ENCODE measurements around the gene DCTPP1.
A peak's percentile ranks its signal among the peaks of the same experiment; 100 is the strongest.
"Not testable (repeated sequence)": the region's sequence is repeated elsewhere in the genome, so short reads cannot be mapped to it uniquely, and the experiment has no call there.

DCTPP1 gene

DNA sequence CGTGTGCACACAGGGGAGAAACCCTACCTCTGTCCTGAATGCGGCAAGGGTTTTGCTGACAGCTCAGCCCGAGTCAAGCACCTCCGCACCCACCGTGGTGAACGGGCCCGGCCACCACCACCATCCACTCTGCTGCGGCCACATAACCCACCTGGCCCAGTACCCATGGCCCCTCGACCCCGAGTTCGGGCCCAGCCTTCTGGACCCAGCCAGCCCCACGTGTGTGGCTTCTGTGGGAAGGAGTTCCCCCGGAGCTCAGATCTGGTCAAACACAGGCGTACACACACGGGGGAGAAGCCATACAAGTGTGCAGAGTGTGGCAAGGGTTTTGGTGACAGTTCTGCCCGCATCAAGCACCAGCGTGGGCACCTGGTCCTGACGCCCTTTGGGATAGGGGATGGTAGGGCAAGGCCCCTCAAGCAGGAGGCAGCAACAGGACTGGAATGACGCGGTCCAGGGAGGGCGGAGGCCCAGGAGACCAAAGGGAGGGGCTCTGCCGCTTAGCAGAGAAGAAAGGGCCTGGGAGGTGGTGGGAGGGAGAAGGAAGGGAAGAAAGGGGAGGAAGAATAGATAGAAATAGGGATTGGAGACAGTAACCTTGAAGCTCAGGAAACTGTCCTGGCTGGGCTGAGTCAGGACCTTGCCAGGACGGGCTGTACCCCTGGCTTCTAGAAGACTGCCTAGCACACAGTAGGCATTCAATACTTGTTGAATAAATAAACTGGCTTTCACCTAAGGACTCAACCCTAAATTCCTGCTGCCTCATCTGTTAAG, 31.0 kb downstream of the DCTPP1 start:
- Histone ChIP-seq H2BK15ac (ENCODE audit: low read depth, poor library complexity, severe bottlenecking) (no peak overlapping the region), H3K27ac (ENCODE audit: low read length, poor library complexity, severe bottlenecking) (no peak overlapping the region), H3K4me3 (ENCODE audit: insufficient read depth in 1 of 2, low read depth in 1 of 2, low read length in 2 of 2) (no peak overlapping the region), H3K36me3 (ENCODE audit: control insufficient read depth in 1 of 2, insufficient read depth in 2 of 2, low read depth in 1 of 2, low read length in 2 of 2) (peaks cover 13 to 22% of the 10 kb centered on the region in 2 experiments), H2BK5ac (ENCODE audit: low read depth, low read length, poor library complexity, severe bottlenecking) (no peak overlapping the region), H3K9me3 (ENCODE audit: control insufficient read depth, low read length) (no peaks in the 10 kb centered on the region), H2AFZ (ENCODE audit: low read depth, low read length) (no peak overlapping the region), H4K91ac (ENCODE audit: low read length) (no peak overlapping the region), H3K23ac (ENCODE audit: low read length in 2 of 2) (peak overlapping the region in 1 of 2 experiments; percentile 6), H3K4me2 (ENCODE audit: low read length, poor library complexity, severe bottlenecking) (no peak overlapping the region), H2BK120ac (ENCODE audit: low read depth, low read length) (no peak overlapping the region), H3K4ac (ENCODE audit: low read depth in 1 of 2, low read length in 2 of 2) (no peak overlapping the region), H3K4me1 (ENCODE audit: control insufficient read depth, insufficient read depth, low read depth, low read length) (peaks cover 16% of the 10 kb centered on the region), H3K27me3 (ENCODE audit: control insufficient read depth in 1 of 2, insufficient read depth in 1 of 2, low read length in 2 of 2) (no peaks in the 10 kb centered on the region), H3K18ac (ENCODE audit: low read depth in 1 of 2, low read length in 2 of 2) (no peak overlapping the region), H3K79me1 (replicated peaks; ENCODE audit: low read length, poor library complexity, severe bottlenecking) (peaks cover 15% of the 10 kb centered on the region), H3K9ac (ENCODE audit: low read length) (peak overlapping the region; percentile 93), H2BK12ac (ENCODE audit: low read length in 2 of 2) (peak overlapping the region in 1 of 2 experiments; percentile 13), H3K14ac (ENCODE audit: low read length in 2 of 2) (peak overlapping the region in 1 of 2 experiments; percentile 13), H2AK5ac (ENCODE audit: low read length, severe bottlenecking) (no peak overlapping the region), H4K8ac (ENCODE audit: low read length) (peak overlapping the region; percentile 9)
- DNase-seq, result no peak
- 89% methylated on average over 23 of the region's 23 CpGs for WGBS

- no peak overlapping the region for H4K91ac ChIP-seq (ENCODE audit: low read length)
- peaks cover 15% of the 10 kb centered on the region for H3K79me1 ChIP-seq (replicated peaks; ENCODE audit: low read length, poor library complexity, severe bottlenecking)
- peaks cover 19% of the 10 kb centered on the region for H3K4me1 ChIP-seq (ENCODE audit: control insufficient read depth, insufficient read depth, low read depth, low read length)
- no peak overlapping the region for H2BK12ac ChIP-seq (ENCODE audit: low read length in 2 of 2)
- no peak overlapping the region for H2AK5ac ChIP-seq (ENCODE audit: low read length, severe bottlenecking)
- H4K8ac ChIP-seq (ENCODE audit: low read length), result no peak overlapping the region
- H3K18ac ChIP-seq (ENCODE audit: low read depth in 1 of 2, low read length in 2 of 2), result no peak overlapping the region
- H2BK5ac ChIP-seq (ENCODE audit: low read depth, low read length, poor library complexity, severe bottlenecking), result no peak overlapping the region
- H3K27me3 ChIP-seq (ENCODE audit: control insufficient read depth in 1 of 2, insufficient read depth in 1 of 2, low read length in 2 of 2), result no peaks in the 10 kb centered on the region
- no peak overlapping the region for H3K4ac ChIP-seq (ENCODE audit: low read depth in 1 of 2, low read length in 2 of 2)
- H3K23ac ChIP-seq (ENCODE audit: low read length in 2 of 2), result no peak overlapping the region
- WGBS, result 97% methylated on average over 42 of the region's 42 CpGs
- H3K36me3 ChIP-seq (ENCODE audit: control insufficient read depth in 1 of 2, insufficient read depth in 2 of 2, low read depth in 1 of 2, low read length in 2 of 2), result peaks cover 13 to 22% of the 10 kb centered on the region in 2 experiments
- no peak for DNase-seq
- no peak overlapping the region for H2AFZ ChIP-seq (ENCODE audit: low read depth, low read length)
- H3K27ac ChIP-seq (ENCODE audit: low read length, poor library complexity, severe bottlenecking), result no peak overlapping the region
- no peaks in the 10 kb centered on the region for H3K9me3 ChIP-seq (ENCODE audit: control insufficient read depth, low read length)
- no peak overlapping the region for H3K4me3 ChIP-seq (ENCODE audit: insufficient read depth in 1 of 2, low read depth in 1 of 2, low read length in 2 of 2)
- no peak overlapping the region for H2BK120ac ChIP-seq (ENCODE audit: low read depth, low read length)
- H2BK15ac ChIP-seq (ENCODE audit: low read depth, poor library complexity, severe bottlenecking), result no peak overlapping the region
- H3K14ac ChIP-seq (ENCODE audit: low read length in 2 of 2), result no peak overlapping the region
- no peak overlapping the region for H3K9ac ChIP-seq (ENCODE audit: low read length)
- no peak overlapping the region for H3K4me2 ChIP-seq (ENCODE audit: low read length, poor library complexity, severe bottlenecking)
These were observed 31.8 kb downstream of the DCTPP1 start for GRCh38 chr16:30397776-30398660.

- Histone ChIP-seq H4K91ac (ENCODE audit: low read length) (no peak overlapping the region), H3K27me3 (ENCODE audit: control insufficient read depth in 1 of 2, insufficient read depth in 1 of 2, low read length in 2 of 2) (no peaks in the 10 kb centered on the region), H3K36me3 (ENCODE audit: control insufficient read depth in 1 of 2, insufficient read depth in 2 of 2, low read depth in 1 of 2, low read length in 2 of 2) (peaks cover 13 to 22% of the 10 kb centered on the region in 2 experiments), H2BK15ac (ENCODE audit: low read depth, poor library complexity, severe bottlenecking) (no peak overlapping the region), H3K27ac (ENCODE audit: low read length, poor library complexity, severe bottlenecking) (no peak overlapping the region), H3K9me3 (ENCODE audit: control insufficient read depth, low read length) (no peaks in the 10 kb centered on the region), H3K4me2 (ENCODE audit: low read length, poor library complexity, severe bottlenecking) (no peak overlapping the region), H3K9ac (ENCODE audit: low read length) (no peak overlapping the region), H4K8ac (ENCODE audit: low read length) (no peak overlapping the region), H2BK12ac (ENCODE audit: low read length in 2 of 2) (no peak overlapping the region), H3K18ac (ENCODE audit: low read depth in 1 of 2, low read length in 2 of 2) (no peak overlapping the region), H3K4me3 (ENCODE audit: insufficient read depth in 1 of 2, low read depth in 1 of 2, low read length in 2 of 2) (no peak overlapping the region), H3K4me1 (ENCODE audit: control insufficient read depth, insufficient read depth, low read depth, low read length) (peaks cover 19% of the 10 kb centered on the region), H3K14ac (ENCODE audit: low read length in 2 of 2) (no peak overlapping the region), H3K79me1 (replicated peaks; ENCODE audit: low read length, poor library complexity, severe bottlenecking) (peaks cover 15% of the 10 kb centered on the region), H2AK5ac (ENCODE audit: low read length, severe bottlenecking) (no peak overlapping the region), H2AFZ (ENCODE audit: low read depth, low read length) (no peak overlapping the region), H3K23ac (ENCODE audit: low read length in 2 of 2) (no peak overlapping the region), H2BK120ac (ENCODE audit: low read depth, low read length) (no peak overlapping the region), H2BK5ac (ENCODE audit: low read depth, low read length, poor library complexity, severe bottlenecking) (no peak overlapping the region), H3K4ac (ENCODE audit: low read depth in 1 of 2, low read length in 2 of 2) (no peak overlapping the region)
- WGBS, result 87% methylated on average over 4 of the region's 4 CpGs
- no peak for DNase-seq
These were observed 32.8 kb downstream of the DCTPP1 start for GRCh38 chr16:30397056-30397455.

DNA sequence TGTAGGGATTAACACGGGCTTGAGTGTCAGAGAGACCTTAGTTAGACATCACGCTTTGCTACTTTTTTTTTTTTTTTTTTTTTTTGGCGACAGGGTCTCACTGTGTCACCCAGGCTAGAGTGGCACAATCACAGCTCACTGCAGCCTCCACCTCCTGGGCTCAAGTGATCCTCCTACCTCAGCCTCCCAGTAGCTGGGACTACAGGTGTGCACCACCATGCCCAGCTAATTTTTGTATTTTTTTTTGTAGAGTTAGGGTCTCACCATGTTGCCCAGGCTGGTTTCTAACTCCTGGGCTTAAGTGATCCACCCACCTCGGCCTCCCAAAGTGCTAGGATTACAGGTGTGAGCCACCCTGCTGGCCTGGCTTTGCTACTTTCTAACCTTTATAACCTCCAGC, 33.2 kb downstream of the DCTPP1 start:
- Histone ChIP-seq H3K4me1 (ENCODE audit: control insufficient read depth, insufficient read depth, low read depth, low read length) (peaks cover 19% of the 10 kb centered on the region), H3K4me3 (ENCODE audit: insufficient read depth in 1 of 2, low read depth in 1 of 2, low read length in 2 of 2) (peak overlapping the region in 1 of 2 experiments; percentile 95), H3K36me3 (ENCODE audit: control insufficient read depth in 1 of 2, insufficient read depth in 2 of 2, low read depth in 1 of 2, low read length in 2 of 2) (peaks cover 13 to 22% of the 10 kb centered on the region in 2 experiments), H3K9ac (ENCODE audit: low read length) (peak overlapping the region; percentile 96), H3K79me1 (replicated peaks; ENCODE audit: low read length, poor library complexity, severe bottlenecking) (peaks cover 15% of the 10 kb centered on the region)
- H3K27me3 ChIP-seq (ENCODE audit: control insufficient read depth in 1 of 2, insufficient read depth in 1 of 2, low read length in 2 of 2); H3K14ac ChIP-seq (ENCODE audit: low read length in 2 of 2); H2BK120ac ChIP-seq (ENCODE audit: low read depth, low read length); H2BK5ac ChIP-seq (ENCODE audit: low read depth, low read length, poor library complexity, severe bottlenecking); H2BK12ac ChIP-seq (ENCODE audit: low read length in 2 of 2); H2AK5ac ChIP-seq (ENCODE audit: low read length, severe bottlenecking); H3K23ac ChIP-seq (ENCODE audit: low read length in 2 of 2); H2AFZ ChIP-seq (ENCODE audit: low read depth, low read length); H3K4me2 ChIP-seq (ENCODE audit: low read length, poor library complexity, severe bottlenecking); H4K8ac ChIP-seq (ENCODE audit: low read length); DNase-seq; H3K9me3 ChIP-seq (ENCODE audit: control insufficient read depth, low read length); H2BK15ac ChIP-seq (ENCODE audit: low read depth, poor library complexity, severe bottlenecking); H3K4ac ChIP-seq (ENCODE audit: low read depth in 1 of 2, low read length in 2 of 2); H3K27ac ChIP-seq (ENCODE audit: low read length, poor library complexity, severe bottlenecking); H3K18ac ChIP-seq (ENCODE audit: low read depth in 1 of 2, low read length in 2 of 2); H4K91ac ChIP-seq (ENCODE audit: low read length): not testable (repeated sequence)
- WGBS, result 78% methylated on average over 3 of the region's 4 CpGs

Data from mesenchymal stem cell (in vitro differentiated cells and primary cell).